ENCODE results near the gene CCDC8. TPM values are rescaled to one million over a fixed set of nuclear protein-coding genes. Genes with fewer than 3 reads are reported as not detected.

CCDC8 gene
- total and polyA plus RNA-seq, 9 of the 15 experiments (the other 6 are each of a cell fraction or from before 2014, with no cell fraction given), result 0.68 to 30.8 (median 15.6) TPM

GRCh38 chr19:46367426-46367825, 45.9 kb downstream of the CCDC8 start:
- POLR2A ChIA-PET, result interaction anchor here (0.8 to 1.3 kb wide), 3 partner anchors 9 to 36 kb away, joined by 3 to 5 read pairs (median 4); no protein-coding TSS in a partner anchor
- TF ChIP-seq TRIM24 (IDR thresholded peaks at IDR 0.05), result no peak
- TF ChIP-seq ZBTB2 (IDR thresholded peaks at IDR 0.05), result no peak
- no peak for TF ChIP-seq ZZZ3 (IDR thresholded peaks at IDR 0.05)
- TF ChIP-seq ZNF318 (IDR thresholded peaks at IDR 0.05; ENCODE audit: borderline replicate concordance in 1 of 2, low read depth in 1 of 2), result no peak
- TF ChIP-seq ZNF511 (CRISPR knock-in tag; IDR thresholded peaks at IDR 0.05), result no peak
- TF ChIP-seq JUND (IDR thresholded peaks at IDR 0.05; ENCODE audit: borderline replicate concordance, low read depth, low read length), result no peak
- TF ChIP-seq JUND (tag; IDR thresholded peaks at IDR 0.05; ENCODE audit: borderline replicate concordance, low read depth, low read length), result no peak
- TF ChIP-seq FOXA1 (IDR thresholded peaks at IDR 0.05; ENCODE audit: borderline replicate concordance), result no peak
- TF ChIP-seq BACH1 (tag; IDR thresholded peaks at IDR 0.05), result no peak
- TF ChIP-seq SMAD2 (IDR thresholded peaks at IDR 0.05; ENCODE audit: low read depth, low read length), result no peak
- no peak for TF ChIP-seq HDAC1 (IDR thresholded peaks at IDR 0.05)
- no peak for TF ChIP-seq SREBF2 (CRISPR knock-in tag; IDR thresholded peaks at IDR 0.05)

More at GRCh38 chr19:46367426-46367825, 45.9 kb downstream of the CCDC8 start:
- Histone ChIP-seq H3K4me1 (replicated peaks in 1 of 2; ENCODE audit: control insufficient read depth in 2 of 2, insufficient read depth in 2 of 2, low read length in 2 of 2) (no peaks in the 10 kb centered on the region), H3K4me3 (no peak overlapping the region), H4K20me1 (replicated peaks; ENCODE audit: control insufficient read depth, insufficient read depth, low read length) (no peaks in the 10 kb centered on the region), H3K9ac (ENCODE audit: insufficient read depth in 1 of 2, low read depth in 2 of 2, low read length in 2 of 2) (no peak overlapping the region), H3K79me2 (ENCODE audit: control insufficient read depth, insufficient read depth, low read length) (peaks cover 36% of the 10 kb centered on the region), H3K27me3 (ENCODE audit: control insufficient read depth in 2 of 2, insufficient read depth in 2 of 2, low read length in 2 of 2) (no peaks in the 10 kb centered on the region), H3K4me2 (ENCODE audit: insufficient read depth, low read length) (no peak overlapping the region), H3K27ac (ENCODE audit: extremely low read depth, low read depth, low read length) (no peak overlapping the region), H3K9me1 (ENCODE audit: control insufficient read depth, insufficient read depth, low read length) (no peaks in the 10 kb centered on the region), H2AFZ (ENCODE audit: low read depth, low read length) (no peak overlapping the region), H3K36me3 (ENCODE audit: control insufficient read depth, insufficient read depth, low read length) (peaks cover 69% of the 10 kb centered on the region), H3K9me3 (replicated peaks; ENCODE audit: control insufficient read depth, insufficient read depth, low read depth, low read length) (no peaks in the 10 kb centered on the region)
- BruUV-seq (replicated peaks), result no TSS peak
- DNase-seq (ENCODE audit: extremely low read depth in 1 of 4, low spot score in 3 of 4) (no peak), FAIRE-seq (no peak), ATAC-seq (no peak)
- intact Hi-C loops (cut with micrococcal nuclease) (no loop called here), in situ Hi-C loops (cut with MboI) (no loop called here)
- CTCF ChIA-PET (ENCODE audit: low intra/inter-chr PET ratio), result no interaction called here
- 96% methylated on average over 5 of the region's 5 CpGs for WGBS (ENCODE audit: insufficient coverage, low coverage, missing lambda C conversion rate)
